Measurements from ENCODE around the gene MRPL52.
"Not testable (repeated sequence)": the region's sequence is repeated elsewhere in the genome, so short reads cannot be mapped to it uniquely, and the experiment has no call there.

The MRPL52 gene

GRCh38 chr14:22808388-22809209 lies 21.1 kb upstream of the MRPL52 start:
- no peak for DNase-seq (ENCODE audit: low read depth, low spot score)

- DNase-seq (ENCODE audit: low read depth, low spot score): no peak
Measured at GRCh38 chr14:22811722-22812121, 18.0 kb upstream of the MRPL52 start.

DNA sequence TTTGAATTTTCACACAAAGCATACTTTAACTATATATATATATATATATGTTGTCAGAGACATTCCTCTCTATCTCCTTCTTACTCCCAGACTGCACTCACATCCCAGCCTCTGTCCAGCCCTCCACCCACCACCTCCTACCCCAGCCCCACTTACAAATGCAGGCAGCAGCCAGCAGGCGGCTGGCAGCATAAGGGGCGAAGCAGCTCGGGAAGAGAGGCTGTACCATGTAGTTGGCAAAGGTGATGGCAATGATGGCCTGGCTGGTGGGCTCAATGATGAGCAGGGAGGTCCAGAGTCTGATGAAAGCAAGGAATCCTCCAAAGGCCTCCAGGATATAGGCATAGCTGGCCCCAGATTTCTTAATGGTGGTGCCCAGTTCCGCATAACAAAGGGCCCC lies 16.9 kb upstream of the MRPL52 start:
- no peak for DNase-seq (ENCODE audit: low read depth, low spot score)

- no peak for DNase-seq (ENCODE audit: low read depth, low spot score)
Measured at GRCh38 chr14:22813145-22813544, 16.5 kb upstream of the MRPL52 start.

GRCh38 chr14:22814373-22814772 lies 15.3 kb upstream of the MRPL52 start:
- no peak for DNase-seq (ENCODE audit: low read depth, low spot score)

- DNase-seq (ENCODE audit: low read depth, low spot score): no peak
Measured at GRCh38 chr14:22814941-22815713, 14.6 kb upstream of the MRPL52 start, which contains the start of gene SLC7A7. Gene SLC7A7 (minus strand): TSS chr14:22815435. CDS start chr14:22813398, 2,037 bp downstream.

- DNase-seq (ENCODE audit: low read depth, low spot score): peak; percentile 61
Measured at GRCh38 chr14:22819151-22819988, 10.3 kb upstream of the MRPL52 start.

DNA sequence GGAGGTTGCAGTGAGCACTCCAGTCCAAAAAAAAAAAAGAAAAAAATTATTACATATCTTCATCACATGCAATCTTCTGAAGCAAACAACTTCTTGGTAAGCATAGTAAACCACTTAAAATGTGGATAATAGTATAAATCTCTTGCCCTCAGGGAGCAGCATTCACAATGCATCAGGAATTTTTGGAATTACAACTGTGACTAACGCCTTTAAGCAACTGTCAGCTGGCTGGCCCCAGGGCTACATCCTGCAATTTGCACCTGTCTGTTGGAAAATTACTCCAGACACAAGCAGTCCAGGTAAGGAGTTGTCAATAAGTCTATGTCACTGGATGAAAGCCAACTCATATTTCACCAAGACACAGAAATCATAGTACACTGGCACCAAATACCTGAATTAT lies 9.0 kb upstream of the MRPL52 start:
- DNase-seq (ENCODE audit: low read depth, low spot score): no peak

DNA sequence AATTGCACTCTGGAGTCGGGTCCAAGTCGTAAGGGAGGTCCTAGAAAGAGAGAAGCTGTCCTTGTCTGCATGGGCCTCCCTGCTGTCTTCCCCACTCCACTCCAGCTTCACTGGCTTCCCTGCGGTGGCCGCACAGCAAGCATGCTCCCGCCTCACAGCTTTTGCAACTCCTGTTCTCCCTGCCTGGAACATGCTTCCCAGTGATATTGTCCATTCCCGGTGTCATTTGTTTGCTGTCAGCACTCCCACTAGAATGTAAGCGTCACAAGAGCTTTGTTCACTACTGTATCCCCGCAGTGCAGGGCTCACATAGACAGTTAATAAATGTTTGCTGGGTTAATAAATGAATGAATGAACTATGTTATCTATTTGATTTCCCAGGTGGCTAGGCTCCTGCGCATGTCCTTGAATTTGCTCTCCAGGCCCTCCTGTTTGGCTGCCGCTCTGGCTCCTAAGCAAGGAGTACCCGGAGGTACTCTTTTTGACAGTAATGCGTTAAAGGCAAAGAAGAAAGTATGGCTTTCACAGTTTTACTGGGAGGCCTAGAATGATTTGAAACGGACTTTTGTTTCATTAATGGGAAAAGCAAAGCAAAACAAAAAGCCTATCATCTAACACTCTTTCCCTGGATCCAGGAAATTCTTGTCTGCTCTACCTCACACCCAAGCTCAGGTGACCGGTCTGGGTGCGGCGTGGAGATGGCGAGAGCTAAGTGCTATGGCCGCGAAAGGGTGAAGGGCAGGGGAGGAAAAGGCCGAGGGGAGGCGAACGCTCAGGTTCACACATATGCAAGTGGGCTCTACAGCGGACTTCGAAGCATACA lies 8.3 kb upstream of the MRPL52 start:
- DNase-seq (ENCODE audit: low read depth, low spot score): no peak

GRCh38 chr14:22822016-22822570 lies 7.6 kb upstream of the MRPL52 start:
- DNase-seq (ENCODE audit: low read depth, low spot score): no peak

DNA sequence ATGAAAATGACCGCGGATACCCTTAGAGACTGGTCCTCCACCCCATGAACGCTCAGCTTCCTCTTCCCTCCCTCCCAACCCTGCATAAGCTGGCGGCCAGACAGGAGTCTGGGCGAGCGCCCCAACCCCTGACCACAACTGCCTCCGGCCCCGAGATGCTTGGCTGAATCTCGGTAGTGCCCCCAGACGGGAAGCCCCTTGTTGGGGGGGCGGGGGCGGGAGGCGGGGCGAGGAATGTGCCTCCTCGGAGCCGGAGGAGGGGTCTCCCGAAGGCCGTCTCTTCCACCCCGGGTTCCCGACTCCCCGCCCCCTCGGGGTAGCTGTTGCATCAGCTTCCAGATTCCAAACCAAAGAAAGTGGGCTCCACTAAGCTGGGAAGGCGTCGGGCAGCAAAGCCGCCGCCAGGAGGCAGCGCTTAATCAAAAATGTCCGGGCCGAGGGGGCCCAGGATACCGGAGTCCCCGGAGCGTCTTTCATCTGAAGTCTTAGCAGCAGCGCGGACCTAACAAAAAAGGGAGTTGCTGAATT lies 7.1 kb upstream of the MRPL52 start:
- peak; percentile 87 for DNase-seq (ENCODE audit: low read depth, low spot score)

- no peak for DNase-seq (ENCODE audit: low read depth, low spot score)
Measured at GRCh38 chr14:22824711-22825359, 4.9 kb upstream of the MRPL52 start.

DNA sequence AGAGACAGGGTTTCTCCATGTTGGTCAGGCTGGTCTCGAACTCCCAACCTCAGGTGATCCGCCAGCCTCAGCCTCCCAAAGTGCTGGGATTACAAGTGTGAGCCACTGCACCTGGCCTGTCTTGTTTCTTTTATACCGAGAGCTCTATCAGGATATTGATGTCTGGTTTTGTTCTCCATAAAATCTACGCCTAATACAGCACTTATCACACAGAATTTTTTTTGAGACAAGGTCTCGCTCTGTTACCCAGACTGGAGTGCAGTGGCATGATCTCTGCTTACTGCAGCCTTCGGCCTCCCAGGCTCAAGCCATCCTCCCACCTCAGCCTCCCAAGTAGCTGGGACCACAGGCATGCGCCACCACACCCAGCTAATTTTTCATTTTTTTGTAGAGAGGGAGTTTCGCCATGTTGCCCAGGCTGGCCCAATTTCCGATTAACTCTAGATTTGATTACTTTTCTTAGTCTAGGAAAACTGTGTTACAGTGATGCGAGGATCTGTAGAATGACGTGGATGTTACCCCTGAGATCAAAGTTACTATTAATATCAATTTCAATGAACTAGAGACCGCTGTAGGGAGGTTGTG lies 519 bp upstream of the MRPL52 start:
- DNase-seq (ENCODE audit: low read depth, low spot score): not testable (repeated sequence)

DNA sequence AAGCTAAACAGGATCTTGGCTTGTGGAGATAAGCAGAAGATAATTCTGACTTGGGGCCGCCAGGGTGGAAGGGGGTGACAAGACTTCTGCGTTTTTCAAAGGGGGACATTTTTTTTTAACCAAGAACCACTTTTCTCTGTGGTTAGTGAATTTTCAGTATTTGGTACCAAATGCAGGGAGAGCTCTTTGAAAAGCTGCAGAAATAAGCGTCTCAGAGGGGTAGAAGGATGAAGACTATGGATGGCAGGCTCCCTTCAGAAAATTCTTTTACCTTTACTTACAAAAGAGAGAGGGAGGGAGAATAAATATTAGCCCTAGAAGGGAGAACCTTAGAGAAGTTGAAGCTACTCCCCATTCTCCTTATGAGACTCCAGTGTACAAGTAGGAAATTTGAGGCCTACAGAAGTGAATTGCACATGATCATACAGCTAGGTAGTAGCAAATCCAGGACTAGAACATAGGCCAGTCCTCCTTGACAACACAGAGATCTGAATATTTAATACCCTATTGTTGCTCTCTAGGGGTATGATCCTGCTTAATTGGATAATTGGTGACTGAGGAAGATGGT lies 840 bp downstream of the MRPL52 start:
- DNase-seq (ENCODE audit: low read depth, low spot score): no peak

- no peak for DNase-seq (ENCODE audit: low read depth, low spot score)
Measured at GRCh38 chr14:22835505-22835904, 5.8 kb downstream of the MRPL52 start.

DNA sequence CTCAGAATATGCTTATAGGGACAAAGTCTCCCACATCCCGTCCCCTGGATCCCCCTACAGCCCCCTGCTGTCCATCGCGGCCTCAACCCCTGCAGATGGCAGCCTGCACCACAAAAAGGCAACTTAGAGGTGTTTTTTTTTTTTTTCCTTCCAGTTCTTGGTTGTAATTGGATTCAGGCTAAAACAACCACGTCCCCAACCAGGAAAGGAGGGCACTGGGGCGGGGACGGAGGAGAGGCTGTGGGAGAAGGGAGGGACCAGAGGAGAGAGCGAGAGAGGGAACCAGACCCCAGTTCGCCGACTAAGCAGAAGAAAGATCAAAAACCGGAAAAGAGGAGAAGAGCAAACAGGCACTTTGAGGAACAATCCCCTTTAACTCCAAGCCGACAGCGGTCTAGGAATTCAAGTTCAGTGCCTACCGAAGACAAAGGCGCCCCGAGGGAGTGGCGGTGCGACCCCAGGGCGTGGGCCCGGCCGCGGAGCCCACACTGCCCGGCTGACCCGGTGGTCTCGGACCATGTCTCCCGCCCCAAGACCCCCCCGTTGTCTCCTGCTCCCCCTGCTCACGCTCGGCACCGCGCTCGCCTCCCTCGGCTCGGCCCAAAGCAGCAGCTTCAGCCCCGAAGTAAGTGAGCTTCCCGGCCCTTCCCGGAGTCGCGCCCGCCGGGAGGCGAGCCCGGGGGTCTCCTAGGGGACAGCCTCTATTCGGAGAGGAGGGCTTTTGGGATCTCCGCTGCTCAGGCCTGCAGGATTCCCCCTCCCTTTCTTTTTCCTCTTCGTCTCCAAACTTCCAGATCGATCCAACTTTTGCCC lies 6.8 kb downstream of the MRPL52 start, which contains the start of gene MMP14:
Gene MMP14, plus strand, starts transcription at position 285 of the 813 bp plus-strand sequence. Its CDS starts 233 bp downstream, at position 518.
- DNase-seq (ENCODE audit: low read depth, low spot score): no peak

DNA sequence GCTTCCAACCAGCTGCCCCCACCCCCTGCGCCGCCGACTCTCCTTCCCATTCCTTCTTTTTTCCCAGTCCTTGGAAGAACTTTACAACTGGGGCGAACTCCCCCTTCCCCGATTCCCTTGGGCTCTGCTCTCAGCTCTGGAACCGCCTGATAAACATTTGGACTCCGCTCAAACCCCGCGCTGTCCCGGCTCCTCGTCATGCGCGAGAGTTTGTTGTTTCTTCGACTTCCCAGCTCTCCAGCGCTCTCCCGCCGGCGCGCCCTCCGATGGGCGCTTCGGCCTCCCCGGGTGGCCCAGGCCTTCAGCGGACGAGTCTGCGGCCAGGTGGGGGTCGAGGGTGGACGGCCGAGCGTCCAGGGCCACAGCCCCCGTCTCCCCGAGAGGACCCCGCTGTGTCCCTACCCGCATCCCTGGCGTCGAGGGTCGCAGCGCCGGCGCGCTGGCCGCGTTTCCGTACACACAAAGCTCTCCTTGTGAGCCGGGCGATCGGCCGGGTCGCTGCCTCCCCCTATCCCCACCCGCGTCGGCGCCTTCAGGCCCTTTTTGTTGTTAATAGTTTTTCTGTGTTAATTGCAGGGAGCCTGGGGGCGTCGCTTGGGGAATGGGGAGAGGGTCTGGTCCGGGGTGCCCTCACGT lies 7.5 kb downstream of the MRPL52 start:
- DNase-seq (ENCODE audit: low read depth, low spot score): no peak

All from iPS DF 19.7 (cell line).